ENCODE measurements around the gene TNNT2.
A peak's percentile ranks its signal among the peaks of the same experiment; 100 is the strongest.

Gene TNNT2

GRCh38 chr1:201356236-201356635 is 21.2 kb downstream of the TNNT2 start:
- DNase-seq (ENCODE audit: low read depth) = no peak

DNA sequence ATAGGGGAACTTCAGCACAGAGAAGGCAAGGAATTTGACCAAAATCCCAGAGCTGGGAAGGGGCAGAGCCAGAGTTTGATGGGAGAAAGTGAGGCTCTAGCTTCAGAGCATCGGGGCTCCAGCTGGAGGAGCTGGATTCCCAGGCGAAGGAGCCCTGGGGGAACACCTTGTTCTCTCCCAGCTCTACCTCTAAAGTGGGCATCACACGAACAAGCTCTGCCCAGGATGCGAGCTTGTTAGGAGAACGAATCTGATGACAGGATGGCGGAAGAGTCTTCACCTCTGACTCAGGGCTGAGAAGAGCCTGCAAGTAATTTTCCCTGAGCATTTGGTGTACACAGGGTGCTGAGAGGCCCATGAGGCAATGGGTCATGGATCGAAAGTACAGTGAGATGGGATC is 22.0 kb downstream of the TNNT2 start:
- no peak for DNase-seq (ENCODE audit: low read depth)

- no peak for DNase-seq (ENCODE audit: low read depth)
Observed at GRCh38 chr1:201354901-201355295, 22.6 kb downstream of the TNNT2 start.

DNA sequence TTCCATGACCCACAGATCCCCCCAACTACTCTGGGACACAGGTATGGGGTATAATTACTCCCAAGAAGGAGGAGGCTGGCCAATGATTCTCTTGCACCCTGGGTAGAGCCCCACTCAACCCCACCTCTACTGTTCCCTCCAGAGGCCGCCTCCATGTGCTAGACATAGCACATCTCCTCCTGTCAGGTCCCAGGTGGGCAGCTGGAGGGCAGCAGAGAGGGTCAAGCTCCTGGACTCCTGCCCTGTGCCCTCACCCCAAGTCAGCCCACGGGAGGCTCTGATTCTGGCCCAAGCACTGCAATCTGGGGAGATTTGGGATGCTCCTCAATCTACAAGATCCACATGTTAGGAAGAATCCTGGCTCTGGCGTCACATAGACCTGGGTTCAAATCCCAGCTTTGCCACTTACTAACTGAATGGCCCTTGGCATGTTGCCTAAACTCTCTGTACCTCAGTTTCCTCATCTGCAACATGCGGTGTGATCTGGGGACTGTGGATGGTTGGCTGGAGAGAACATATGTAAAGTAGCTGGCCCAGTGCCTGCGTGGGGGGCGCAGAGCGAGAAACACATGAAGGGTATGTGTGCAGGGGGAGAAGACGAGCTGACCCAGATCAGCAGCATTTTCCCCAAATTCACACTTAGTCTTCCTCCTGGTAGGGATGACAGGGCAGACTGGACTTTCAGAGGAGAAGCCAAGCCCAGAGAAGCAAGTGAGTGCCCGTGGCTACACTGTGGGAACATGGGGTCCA is 23.2 kb downstream of the TNNT2 start:
- no peak for DNase-seq (ENCODE audit: low read depth)

GRCh38 chr1:201353186-201353940 is 24.1 kb downstream of the TNNT2 start:
- no peak for DNase-seq (ENCODE audit: low read depth)

DNA sequence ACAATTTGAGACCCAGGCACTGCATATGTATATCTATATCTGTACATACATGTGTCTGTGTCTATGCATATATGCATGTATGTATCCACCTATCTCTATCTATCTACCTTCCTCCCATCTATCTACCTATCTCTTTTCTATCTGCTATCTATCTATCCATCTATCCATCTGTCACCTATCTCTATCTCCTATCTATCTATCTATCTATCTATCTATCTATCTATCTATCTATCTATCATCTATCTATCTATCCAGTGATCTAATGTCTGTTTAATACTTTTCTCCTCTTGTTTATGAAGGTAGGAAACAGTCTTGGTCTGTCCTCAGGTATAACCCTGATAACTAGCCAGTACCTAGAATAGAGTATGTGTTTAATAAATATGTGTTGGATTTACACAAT is 25.9 kb downstream of the TNNT2 start:
- no peak for DNase-seq (ENCODE audit: low read depth)

DNA sequence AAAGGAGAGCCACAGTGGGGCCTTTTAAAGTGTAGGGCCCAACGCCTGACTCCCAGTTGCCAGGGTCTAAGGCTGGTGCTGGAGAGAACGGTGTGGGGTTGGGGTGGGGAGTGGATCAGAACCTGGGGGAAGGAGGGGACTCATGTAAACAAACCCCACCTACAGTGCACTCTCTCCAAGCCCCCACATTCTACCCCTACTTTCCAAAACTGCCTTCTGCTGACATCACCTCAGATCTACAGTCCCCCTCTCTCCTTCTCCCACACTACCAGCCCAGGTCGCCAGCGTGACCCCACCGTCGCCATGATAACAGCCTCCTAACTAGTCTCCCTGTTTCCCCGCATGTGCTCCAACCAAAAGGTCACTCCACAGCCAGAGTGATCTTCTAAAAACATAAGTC is 26.6 kb downstream of the TNNT2 start:
- DNase-seq (ENCODE audit: low read depth) = no peak

- no peak for DNase-seq (ENCODE audit: low read depth)
Observed at GRCh38 chr1:201350361-201350725, 27.1 kb downstream of the TNNT2 start.

- DNase-seq (ENCODE audit: low read depth) = no peak
Observed at GRCh38 chr1:201349092-201349491, 28.4 kb downstream of the TNNT2 start.

- peak; percentile 30 for DNase-seq (ENCODE audit: low read depth)
Observed at GRCh38 chr1:201348211-201348566, 29.3 kb downstream of the TNNT2 start.

DNA sequence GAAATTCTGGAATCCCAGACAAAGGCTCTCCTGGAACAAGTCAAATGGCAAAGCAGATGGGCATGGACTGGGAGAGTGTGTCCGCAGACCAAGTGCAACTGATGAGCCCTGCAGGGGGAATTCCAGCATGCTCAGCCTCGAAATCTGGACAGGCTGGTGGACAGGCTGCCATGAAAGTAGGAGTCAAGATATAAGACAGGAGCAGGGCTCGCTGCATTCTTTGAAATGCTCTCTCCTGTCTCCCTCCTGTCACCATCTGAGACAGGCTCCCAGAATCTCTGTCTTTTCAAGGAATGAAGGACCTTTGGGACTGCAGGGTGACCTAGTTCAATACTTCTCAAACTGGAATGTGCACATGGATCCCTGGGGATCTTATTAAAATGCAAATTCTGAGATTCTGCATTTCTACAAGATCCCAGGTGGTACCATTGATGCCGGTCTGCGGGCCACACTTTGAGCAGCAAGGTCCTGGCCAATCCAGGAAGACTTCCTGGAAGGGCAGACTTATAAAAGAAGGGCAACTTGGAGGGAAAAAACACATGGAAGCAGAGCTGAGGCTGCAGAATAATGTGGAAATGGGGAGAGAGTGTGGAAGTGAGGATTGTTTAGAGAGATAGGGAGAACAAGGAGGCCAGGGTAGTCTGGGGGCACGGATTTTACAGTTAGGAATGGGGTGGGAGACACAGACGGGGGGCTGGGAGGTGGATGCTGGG is 29.8 kb downstream of the TNNT2 start:
- no peak for DNase-seq (ENCODE audit: low read depth)

DNA sequence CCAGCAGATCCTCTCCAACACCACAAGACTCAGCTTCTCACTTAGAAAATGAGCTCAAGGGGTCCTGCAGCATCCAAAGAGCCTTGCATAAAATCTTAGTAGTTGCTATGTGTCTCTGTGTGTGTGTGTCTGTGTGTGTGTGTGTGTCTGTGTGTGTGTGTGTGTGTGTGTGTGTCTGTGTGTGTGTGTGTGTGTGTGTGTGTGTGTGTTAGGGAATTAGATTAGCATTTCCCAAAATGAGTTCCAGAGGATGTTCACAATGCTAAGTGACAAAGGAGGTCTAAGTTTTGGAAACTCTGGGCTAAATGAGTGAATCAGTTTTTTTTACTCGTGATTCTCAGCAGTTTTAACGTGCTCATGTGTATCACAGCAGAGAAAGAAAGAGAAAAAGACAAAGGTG is 30.5 kb downstream of the TNNT2 start:
- DNase-seq (ENCODE audit: low read depth) = no peak

DNA sequence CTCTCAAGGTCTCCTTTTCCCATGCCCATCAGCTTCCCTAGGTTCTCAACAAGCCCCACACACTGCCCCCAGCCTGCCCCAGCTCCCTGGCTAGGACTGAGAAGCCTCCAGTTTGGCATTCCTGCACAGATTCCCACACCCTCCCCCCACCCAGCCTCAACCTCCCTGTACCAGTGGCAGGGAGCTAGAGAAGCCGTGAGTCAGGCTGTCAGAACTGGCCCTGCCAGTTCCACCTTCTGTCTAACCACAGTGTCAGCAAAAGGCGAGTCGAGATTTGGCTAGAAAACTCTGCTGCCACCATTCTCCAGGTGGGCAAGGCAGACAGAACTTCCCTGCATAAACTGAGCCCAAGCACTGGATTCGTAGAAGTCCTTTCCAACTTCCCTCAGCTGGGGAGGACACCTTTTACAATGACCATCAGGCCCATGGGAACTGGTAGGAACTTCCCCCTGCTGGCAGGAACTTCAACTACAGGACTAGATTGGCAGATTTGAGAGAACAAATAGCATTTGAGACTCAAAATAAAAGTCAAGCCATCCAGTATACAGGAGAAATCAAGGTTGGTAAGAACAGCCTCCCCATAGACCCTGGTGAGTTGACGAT is 31.0 kb downstream of the TNNT2 start:
- DNase-seq (ENCODE audit: low read depth) = peak; percentile 29

- DNase-seq (ENCODE audit: low read depth) = no peak
Observed at GRCh38 chr1:201345081-201345355, 32.5 kb downstream of the TNNT2 start.

GRCh38 chr1:201344206-201345080 is 33.0 kb downstream of the TNNT2 start:
- no peak for DNase-seq (ENCODE audit: low read depth)

DNA sequence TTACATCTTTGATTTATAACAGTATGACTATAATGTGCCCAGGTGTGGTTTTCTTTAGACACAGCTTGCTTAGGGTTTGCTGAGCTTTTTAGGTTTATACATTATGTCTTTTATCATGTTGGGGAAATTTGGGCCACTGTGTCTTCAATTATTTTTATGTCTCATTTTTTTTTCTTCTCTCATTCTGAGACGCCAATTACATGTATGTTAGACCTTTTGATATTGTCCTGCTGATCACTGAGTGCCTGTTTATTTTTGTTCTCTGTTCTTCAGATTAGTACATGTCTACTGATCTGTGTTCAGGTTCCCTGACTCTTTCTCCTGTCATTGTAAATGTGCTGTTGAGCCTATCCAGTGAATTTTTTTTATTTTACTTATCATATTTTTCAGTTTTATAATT is 36.1 kb downstream of the TNNT2 start:
- DNase-seq (ENCODE audit: low read depth) = no peak

GRCh38 chr1:201336711-201337450 is 40.6 kb downstream of the TNNT2 start:
- no peak for DNase-seq (ENCODE audit: low read depth)

- no peak for DNase-seq (ENCODE audit: low read depth)
Observed at GRCh38 chr1:201335901-201336300, 41.6 kb downstream of the TNNT2 start.

DNA sequence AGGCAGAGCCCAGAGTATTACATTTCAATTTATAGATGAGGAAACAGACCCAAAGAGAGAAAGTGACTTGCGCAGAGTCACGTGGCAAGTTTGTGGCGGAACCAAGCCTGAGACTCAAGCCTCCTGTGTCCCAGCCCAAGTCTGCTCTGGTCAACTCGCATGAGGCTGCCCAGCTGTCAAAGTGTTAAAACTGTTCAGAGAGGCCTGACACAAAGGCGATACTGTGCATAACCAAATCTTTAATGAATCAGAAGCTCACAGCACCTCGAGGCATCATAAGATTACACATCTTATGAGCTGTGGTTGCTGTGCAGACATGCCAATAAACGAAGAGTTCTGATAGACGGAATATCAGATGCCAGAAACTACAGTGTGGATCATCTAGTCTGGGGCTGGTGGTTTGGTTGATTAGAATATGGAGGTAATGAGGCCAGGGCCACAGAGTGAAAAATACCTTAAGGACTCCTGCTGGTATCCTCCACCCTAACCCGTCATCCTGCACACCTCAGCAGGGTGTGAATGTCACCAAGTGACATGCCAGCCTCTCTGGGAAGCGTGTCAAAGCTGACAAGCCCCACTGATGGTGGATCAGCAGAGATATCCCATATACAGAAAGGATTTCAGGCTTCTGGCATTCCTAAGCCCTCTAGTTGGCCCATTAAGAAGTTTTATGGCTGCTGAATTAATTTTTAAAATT is 42.2 kb downstream of the TNNT2 start:
- DNase-seq (ENCODE audit: low read depth) = no peak

DNA sequence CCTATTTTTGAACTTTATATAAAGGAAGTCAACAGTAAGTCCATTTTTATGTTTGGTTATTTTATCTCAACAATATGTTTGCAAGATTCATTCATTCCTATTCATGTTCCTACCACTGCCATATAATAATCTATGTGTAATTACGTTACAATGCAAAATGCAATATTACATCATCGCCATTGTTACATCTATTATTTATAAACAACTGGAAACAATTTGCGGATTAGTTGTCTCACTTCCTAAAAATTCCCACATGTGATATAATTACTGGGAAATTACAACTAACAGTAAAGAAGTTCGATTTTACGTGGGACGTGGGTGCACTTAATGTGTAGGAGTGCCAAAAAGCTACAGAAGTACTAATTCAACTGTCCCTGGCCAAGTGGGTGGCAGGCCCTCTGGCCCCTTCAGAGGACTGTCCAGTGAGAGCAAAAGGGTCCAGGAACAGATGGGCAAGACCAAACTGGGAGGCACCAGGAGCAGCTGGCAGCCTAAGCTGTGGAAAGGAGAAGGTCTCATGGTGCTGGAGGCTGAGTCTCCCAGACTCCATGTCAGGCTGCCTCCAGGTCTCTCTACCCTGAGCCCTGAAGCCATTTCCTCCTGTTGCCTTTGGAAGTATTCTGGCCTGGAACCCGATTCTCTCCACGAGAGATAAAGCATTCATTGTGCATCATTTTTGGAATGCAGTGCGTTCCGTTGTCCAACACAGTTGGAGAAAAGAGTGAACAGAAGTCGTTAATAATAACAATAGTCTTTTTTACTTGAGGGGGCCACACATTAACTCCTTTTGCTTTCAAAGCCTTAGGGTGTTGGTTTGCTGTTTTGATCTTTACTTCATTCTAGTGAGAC is 42.9 kb downstream of the TNNT2 start:
- no peak for DNase-seq (ENCODE audit: low read depth)
